ENCODE results near the gene CELA3B.
A peak's percentile ranks its signal among the peaks of the same experiment; 100 is the strongest.
"Not testable (repeated sequence)": the region's sequence is repeated elsewhere in the genome, so short reads cannot be mapped to it uniquely, and the experiment has no call there.

Gene CELA3B

GRCh38 chr1:21997891-21998623 is 21.2 kb downstream of the CELA3B start:
- not testable (repeated sequence) for H3K36me3 ChIP-seq; H4K20me1 ChIP-seq; H3K9me3 ChIP-seq (replicated peaks in 1 of 11); H3K27me3 ChIP-seq
- H3K4me1 ChIP-seq = peaks cover 17 to 39% (median 20%) of the 10 kb centered on the region in 10 experiments
- H3K27ac ChIP-seq = peak overlapping the region in 9 of 11 experiments; percentile 13 to 70 (median 60); a peak in 16 of 22 replicates
- H3K4me2 ChIP-seq = peak overlapping the region; percentile 22 to 71 (median 61); a peak in 20 of 22 replicates
- H3K4me3 ChIP-seq = peak overlapping the region in 1 of 10 experiments; percentile 37; a peak in 1 of 20 replicates
- peak overlapping the region in 6 of 11 experiments; percentile 5 to 59 (median 49); a peak in 9 of 22 replicates for H3K9ac ChIP-seq

GRCh38 chr1:21998624-21999294 is 21.9 kb downstream of the CELA3B start:
- H4K20me1 ChIP-seq; H3K27me3 ChIP-seq; H3K9me3 ChIP-seq (replicated peaks in 1 of 11); H3K36me3 ChIP-seq: not testable (repeated sequence)
- Histone ChIP-seq H3K4me3 (peak overlapping the region in 1 of 10 experiments; percentile 37; a peak in 1 of 20 replicates), H3K9ac (peak overlapping the region in 5 of 11 experiments; percentile 5 to 59 (median 50); a peak in 7 of 22 replicates), H3K27ac (peak overlapping the region in 7 of 11 experiments; percentile 57 to 70 (median 62); a peak in 13 of 22 replicates), H3K4me1 (peaks cover 17 to 39% (median 20%) of the 10 kb centered on the region in 10 experiments), H3K4me2 (peak overlapping the region; percentile 22 to 71 (median 61); a peak in 20 of 22 replicates)

- H4K20me1 ChIP-seq; H3K27me3 ChIP-seq; H3K36me3 ChIP-seq; H3K9me3 ChIP-seq (replicated peaks in 1 of 11); H3K9ac ChIP-seq; H3K4me3 ChIP-seq: not testable (repeated sequence)
- peak overlapping the region in 5 of 11 experiments; percentile 13 to 37 (median 24); a peak in 5 of 22 replicates for H3K4me2 ChIP-seq
- H3K4me1 ChIP-seq = peaks cover 17 to 38% (median 20%) of the 10 kb centered on the region in 10 experiments
- peak overlapping the region in 2 of 11 experiments; percentile 27 to 47; a peak in 4 of 22 replicates for H3K27ac ChIP-seq
These were observed 22.8 kb downstream of the CELA3B start for GRCh38 chr1:21999645-22000044.

DNA sequence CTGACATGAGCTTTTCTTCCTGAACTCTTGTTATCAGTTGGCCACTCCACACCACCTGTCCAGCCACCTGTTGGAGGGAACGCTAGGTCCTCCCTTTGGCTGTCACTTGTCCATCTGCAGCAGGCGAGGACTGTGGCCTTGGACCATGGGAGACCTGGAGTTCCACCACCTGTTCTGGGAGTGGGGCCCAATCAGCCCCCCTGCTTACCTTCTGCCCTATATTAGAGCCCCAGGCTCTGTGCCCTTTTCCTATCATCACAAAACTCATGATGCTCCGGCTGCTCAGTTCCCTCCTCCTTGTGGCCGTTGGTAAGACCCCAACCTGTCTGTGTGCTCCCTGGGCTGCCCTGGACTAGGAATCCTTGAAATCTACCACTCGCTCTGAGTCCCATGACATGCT is 24.6 kb downstream of the CELA3B start, which contains the start of gene CELA3A:
Gene CELA3A (plus strand): TSS at position 249 of the 400 bp plus-strand sequence. CDS start 18 bp downstream, at position 267.
- H4K20me1 ChIP-seq = no peaks in the 10 kb centered on the region
- H3K4me1 ChIP-seq = peaks cover 17 to 29% (median 20%) of the 10 kb centered on the region in 10 experiments
- H3K27me3 ChIP-seq = no peaks in the 10 kb centered on the region
- no peak within 1 kb of the TSS for H3K4me3 ChIP-seq
- no peaks in the 10 kb centered on the region for H3K36me3 ChIP-seq
- TF ChIP-seq Cebpa-rat (IDR thresholded peaks at IDR 0.05) = no peak
- no peaks in the 10 kb centered on the region for H3K9me3 ChIP-seq (replicated peaks in 1 of 11)
- no peak within 1 kb of the TSS for H3K9ac ChIP-seq
- no peak within 1 kb of the TSS for H3K27ac ChIP-seq
- no peak within 1 kb of the TSS for H3K4me2 ChIP-seq

DNA sequence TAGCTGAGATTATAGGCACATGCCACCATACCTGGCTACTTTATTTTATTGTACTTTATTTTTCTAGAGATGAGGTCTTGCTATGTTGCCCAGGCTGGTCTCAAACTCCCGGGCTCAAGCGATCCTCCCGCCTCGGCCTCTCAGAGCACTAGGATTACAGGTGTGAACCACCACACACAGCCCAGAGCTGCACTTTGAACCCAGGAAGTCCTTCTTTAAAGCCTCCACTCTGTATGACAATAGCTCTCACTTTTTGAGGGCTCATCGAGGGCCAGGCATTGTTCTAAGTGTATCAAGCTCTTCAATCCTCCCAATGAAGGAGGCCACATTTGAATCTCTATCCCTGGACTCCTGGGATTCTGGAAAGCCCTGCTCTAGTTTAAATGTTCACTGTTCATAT is 25.6 kb downstream of the CELA3B start:
- H3K36me3 ChIP-seq; H3K4me2 ChIP-seq; H3K27me3 ChIP-seq; H3K9ac ChIP-seq; H3K27ac ChIP-seq; H3K9me3 ChIP-seq (replicated peaks in 1 of 11); H4K20me1 ChIP-seq; H3K4me3 ChIP-seq: not testable (repeated sequence)
- H3K4me1 ChIP-seq = peaks cover 10 to 19% (median 13%) of the 10 kb centered on the region in 10 experiments

DNA sequence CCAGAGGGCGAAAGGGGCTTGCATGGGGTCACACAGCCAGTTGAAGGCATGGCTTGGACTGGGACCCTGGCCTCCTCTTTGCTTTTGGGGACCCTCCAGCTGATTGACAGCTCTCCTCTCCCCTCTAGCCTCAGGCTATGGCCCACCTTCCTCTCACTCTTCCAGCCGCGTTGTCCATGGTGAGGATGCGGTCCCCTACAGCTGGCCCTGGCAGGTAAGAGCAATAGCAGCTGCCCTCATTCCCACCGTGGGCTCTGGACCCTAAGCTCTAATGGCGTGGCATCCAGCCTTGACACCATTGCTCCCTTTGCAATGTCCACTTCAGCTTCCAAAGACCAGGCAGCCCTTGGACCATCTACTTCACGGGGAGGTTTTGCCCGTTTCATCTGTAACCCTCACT is 26.1 kb downstream of the CELA3B start:
- not testable (repeated sequence) for H3K9me3 ChIP-seq (replicated peaks in 1 of 11); H4K20me1 ChIP-seq; H3K9ac ChIP-seq; H3K27ac ChIP-seq; H3K36me3 ChIP-seq; H3K27me3 ChIP-seq; H3K4me3 ChIP-seq; H3K4me2 ChIP-seq
- H3K4me1 ChIP-seq = peaks cover 7 to 17% (median 11%) of the 10 kb centered on the region in 10 experiments; a peak in 18 of 20 replicates

GRCh38 chr1:22003959-22004358 is 27.1 kb downstream of the CELA3B start:
- H3K27ac ChIP-seq; H4K20me1 ChIP-seq; H3K4me1 ChIP-seq; H3K9ac ChIP-seq; H3K4me2 ChIP-seq; H3K9me3 ChIP-seq (replicated peaks in 1 of 11); H3K4me3 ChIP-seq; H3K27me3 ChIP-seq; H3K36me3 ChIP-seq: not testable (repeated sequence)

- not testable (repeated sequence) for H3K9me3 ChIP-seq (replicated peaks in 1 of 11); H3K27me3 ChIP-seq; H3K27ac ChIP-seq; H3K36me3 ChIP-seq; H4K20me1 ChIP-seq; H3K4me3 ChIP-seq; H3K4me2 ChIP-seq; H3K4me1 ChIP-seq; H3K9ac ChIP-seq
These were observed 28.7 kb downstream of the CELA3B start for GRCh38 chr1:22005261-22006149.

- H3K4me1 ChIP-seq; H4K20me1 ChIP-seq; H3K4me3 ChIP-seq; H3K9me3 ChIP-seq (replicated peaks in 1 of 11); H3K27ac ChIP-seq; H3K27me3 ChIP-seq; H3K9ac ChIP-seq; H3K36me3 ChIP-seq; H3K4me2 ChIP-seq: not testable (repeated sequence)
These were observed 29.9 kb downstream of the CELA3B start for GRCh38 chr1:22006736-22007135.

DNA sequence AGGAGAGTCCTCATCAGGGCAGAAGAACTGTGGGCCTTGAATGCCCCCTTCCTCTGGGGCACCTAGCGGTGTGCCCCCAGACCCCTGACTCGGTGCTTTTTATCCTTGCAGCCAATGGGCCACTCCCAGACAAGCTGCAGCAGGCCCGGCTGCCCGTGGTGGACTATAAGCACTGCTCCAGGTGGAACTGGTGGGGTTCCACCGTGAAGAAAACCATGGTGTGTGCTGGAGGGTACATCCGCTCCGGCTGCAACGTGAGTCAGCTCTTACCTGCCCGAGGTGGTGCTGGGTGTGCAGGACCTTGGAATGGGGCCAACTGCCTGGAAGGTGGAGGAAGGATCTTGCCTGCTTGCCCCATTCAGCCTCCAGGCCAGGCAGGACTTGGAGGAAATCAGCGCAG is 30.4 kb downstream of the CELA3B start:
- H3K9me3 ChIP-seq (replicated peaks in 1 of 11); H3K4me2 ChIP-seq; H3K9ac ChIP-seq; H3K27me3 ChIP-seq; H3K4me1 ChIP-seq; H4K20me1 ChIP-seq; H3K27ac ChIP-seq; H3K36me3 ChIP-seq; H3K4me3 ChIP-seq: not testable (repeated sequence)

GRCh38 chr1:22009566-22009965 is 32.7 kb downstream of the CELA3B start:
- not testable (repeated sequence) for H3K4me2 ChIP-seq; H3K4me1 ChIP-seq; H3K9ac ChIP-seq; H3K9me3 ChIP-seq (replicated peaks in 1 of 11); H3K4me3 ChIP-seq; H3K27me3 ChIP-seq; H3K27ac ChIP-seq; H3K36me3 ChIP-seq; H4K20me1 ChIP-seq

- not testable (repeated sequence) for H4K20me1 ChIP-seq; H3K4me2 ChIP-seq; H3K27ac ChIP-seq; H3K9me3 ChIP-seq (replicated peaks in 1 of 11); H3K36me3 ChIP-seq; H3K27me3 ChIP-seq; H3K4me3 ChIP-seq; H3K9ac ChIP-seq
- peaks cover 0 to 20% (median 5%) of the 10 kb centered on the region in 10 experiments; a peak in 11 of 20 replicates for H3K4me1 ChIP-seq
These were observed 35.9 kb downstream of the CELA3B start for GRCh38 chr1:22012752-22013151.
